Measurements from ENCODE around the gene GRIN2A.

The GRIN2A gene

DNA sequence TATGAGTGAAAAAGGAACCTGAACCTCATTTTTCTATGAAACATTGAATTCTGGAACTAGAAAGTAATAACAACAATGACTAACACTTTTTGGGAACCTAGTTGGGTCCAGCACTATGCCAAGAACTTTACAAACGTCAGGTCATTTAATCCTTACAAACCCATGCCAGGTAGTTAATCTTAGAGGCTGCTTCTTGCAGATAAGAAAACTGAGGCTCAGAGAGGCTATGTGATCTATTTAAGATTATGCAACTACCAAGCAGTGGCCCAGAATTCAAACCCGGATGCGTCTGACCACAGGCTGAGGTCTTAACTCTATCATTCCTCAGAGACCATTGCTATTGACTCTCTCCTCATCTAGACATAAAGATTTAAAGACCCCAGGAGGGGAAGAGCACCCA lies 358.7 kb downstream of the GRIN2A start:
- Histone ChIP-seq H3K36me3 (ENCODE audit: insufficient read depth, low read length) (no peaks in the 10 kb centered on the region), H3K27ac (ENCODE audit: low read depth, low read length) (no peak overlapping the region), H3K4me3 (ENCODE audit: low read depth in 1 of 2, low read length in 2 of 2) (no peak overlapping the region), H3K9ac (ENCODE audit: low read length) (no peak overlapping the region), H3K27me3 (ENCODE audit: control insufficient read depth in 1 of 2, insufficient read depth in 2 of 2, low read length in 2 of 2) (no peaks in the 10 kb centered on the region), H3K4me1 (ENCODE audit: insufficient read depth, low read length) (no peaks in the 10 kb centered on the region), H3K9me3 (ENCODE audit: low read length) (no peaks in the 10 kb centered on the region)

DNA sequence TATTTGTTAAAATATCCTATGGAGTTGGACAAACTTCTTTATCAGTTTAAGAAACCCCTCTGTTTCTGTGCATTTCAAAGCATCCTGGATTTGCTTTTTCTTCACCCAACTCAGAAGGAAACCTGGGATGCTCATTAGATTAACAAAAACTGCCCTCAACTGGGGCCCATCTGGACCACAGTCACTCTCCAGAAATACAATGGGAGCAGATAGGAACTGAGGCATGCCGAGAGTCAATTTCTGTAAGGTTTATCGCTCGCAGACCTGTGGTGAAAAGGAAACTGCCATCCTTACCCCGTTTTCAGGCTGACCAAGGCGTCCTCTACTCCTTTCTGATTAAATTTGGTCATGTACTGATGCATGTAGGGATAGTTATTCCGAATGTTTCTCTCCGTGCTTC lies 360.3 kb downstream of the GRIN2A start:
- Histone ChIP-seq H3K27ac (ENCODE audit: low read depth, low read length) (no peak overlapping the region), H3K36me3 (ENCODE audit: insufficient read depth, low read length) (no peaks in the 10 kb centered on the region), H3K27me3 (ENCODE audit: control insufficient read depth in 1 of 2, insufficient read depth in 2 of 2, low read length in 2 of 2) (no peaks in the 10 kb centered on the region), H3K9me3 (ENCODE audit: low read length) (no peaks in the 10 kb centered on the region), H3K9ac (ENCODE audit: low read length) (no peak overlapping the region), H3K4me1 (ENCODE audit: insufficient read depth, low read length) (no peaks in the 10 kb centered on the region), H3K4me3 (ENCODE audit: low read depth in 1 of 2, low read length in 2 of 2) (no peak overlapping the region)

GRCh38 chr16:9821331-9821730 lies 360.9 kb downstream of the GRIN2A start:
- no peaks in the 10 kb centered on the region for H3K36me3 ChIP-seq (ENCODE audit: insufficient read depth, low read length)
- H3K4me3 ChIP-seq (ENCODE audit: low read depth in 1 of 2, low read length in 2 of 2) = no peak overlapping the region
- H3K4me1 ChIP-seq (ENCODE audit: insufficient read depth, low read length) = no peaks in the 10 kb centered on the region
- no peaks in the 10 kb centered on the region for H3K9me3 ChIP-seq (ENCODE audit: low read length)
- no peak overlapping the region for H3K27ac ChIP-seq (ENCODE audit: low read depth, low read length)
- H3K27me3 ChIP-seq (ENCODE audit: control insufficient read depth in 1 of 2, insufficient read depth in 2 of 2, low read length in 2 of 2) = no peaks in the 10 kb centered on the region
- no peak overlapping the region for H3K9ac ChIP-seq (ENCODE audit: low read length)

- H3K4me3 ChIP-seq (ENCODE audit: low read depth in 1 of 2, low read length in 2 of 2) = no peak overlapping the region
- no peak overlapping the region for H3K27ac ChIP-seq (ENCODE audit: low read depth, low read length)
- H3K9me3 ChIP-seq (ENCODE audit: low read length) = no peaks in the 10 kb centered on the region
- H3K36me3 ChIP-seq (ENCODE audit: insufficient read depth, low read length) = no peaks in the 10 kb centered on the region
- no peaks in the 10 kb centered on the region for H3K4me1 ChIP-seq (ENCODE audit: insufficient read depth, low read length)
- H3K27me3 ChIP-seq (ENCODE audit: control insufficient read depth in 1 of 2, insufficient read depth in 2 of 2, low read length in 2 of 2) = no peaks in the 10 kb centered on the region
- no peak overlapping the region for H3K9ac ChIP-seq (ENCODE audit: low read length)
These were observed 361.6 kb downstream of the GRIN2A start for GRCh38 chr16:9820476-9821246.

- Histone ChIP-seq H3K9ac (ENCODE audit: low read length) (no peak overlapping the region), H3K9me3 (ENCODE audit: low read length) (no peaks in the 10 kb centered on the region), H3K27ac (ENCODE audit: low read depth, low read length) (no peak overlapping the region), H3K36me3 (ENCODE audit: insufficient read depth, low read length) (no peaks in the 10 kb centered on the region), H3K27me3 (ENCODE audit: control insufficient read depth in 1 of 2, insufficient read depth in 2 of 2, low read length in 2 of 2) (no peaks in the 10 kb centered on the region), H3K4me3 (ENCODE audit: low read depth in 1 of 2, low read length in 2 of 2) (no peak overlapping the region), H3K4me1 (ENCODE audit: insufficient read depth, low read length) (no peaks in the 10 kb centered on the region)
These were observed 363.5 kb downstream of the GRIN2A start for GRCh38 chr16:9818702-9819101.

DNA sequence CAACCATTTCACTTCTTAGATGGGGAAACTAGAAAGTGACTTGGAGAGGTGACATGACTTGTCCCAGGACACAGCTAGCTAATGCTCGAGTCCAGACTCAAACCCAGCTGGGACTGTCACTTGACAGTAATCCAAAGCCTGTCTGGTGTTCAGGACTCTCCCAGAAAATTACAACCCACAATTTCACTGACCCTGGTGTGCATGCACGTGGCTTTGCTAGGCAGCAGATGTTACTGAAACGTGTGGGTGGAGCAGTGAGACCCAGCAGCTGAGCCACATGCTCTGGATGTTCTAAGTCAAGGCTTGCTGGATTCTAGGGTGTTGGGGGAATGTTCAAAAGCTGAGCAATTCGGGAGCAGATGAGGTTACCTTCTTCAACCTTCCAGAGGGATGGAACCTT lies 364.6 kb downstream of the GRIN2A start:
- no peaks in the 10 kb centered on the region for H3K27me3 ChIP-seq (ENCODE audit: control insufficient read depth in 1 of 2, insufficient read depth in 2 of 2, low read length in 2 of 2)
- no peaks in the 10 kb centered on the region for H3K9me3 ChIP-seq (ENCODE audit: low read length)
- H3K27ac ChIP-seq (ENCODE audit: low read depth, low read length) = no peak overlapping the region
- H3K9ac ChIP-seq (ENCODE audit: low read length) = no peak overlapping the region
- H3K4me3 ChIP-seq (ENCODE audit: low read depth in 1 of 2, low read length in 2 of 2) = no peak overlapping the region
- H3K4me1 ChIP-seq (ENCODE audit: insufficient read depth, low read length) = no peaks in the 10 kb centered on the region
- no peaks in the 10 kb centered on the region for H3K36me3 ChIP-seq (ENCODE audit: insufficient read depth, low read length)

DNA sequence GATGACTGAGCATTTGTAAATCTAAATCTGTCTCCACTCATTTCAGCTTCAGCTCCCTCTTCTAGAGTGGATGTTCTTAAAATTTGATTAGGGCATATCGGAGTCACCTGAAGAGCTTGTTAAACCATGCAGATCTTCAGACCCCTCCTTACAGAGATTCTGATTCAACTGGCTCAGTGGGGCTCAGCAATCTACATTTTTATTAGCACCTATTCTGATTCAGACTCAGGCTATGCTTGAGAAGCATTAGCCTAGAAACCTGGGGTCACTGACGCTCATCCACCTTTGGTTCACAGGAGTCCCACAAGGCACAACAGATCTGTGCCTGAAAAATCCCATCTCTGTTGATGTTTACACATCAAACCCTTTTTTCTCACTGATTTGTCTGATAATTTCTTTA lies 365.6 kb downstream of the GRIN2A start:
- H3K9me3 ChIP-seq (ENCODE audit: low read length) = no peaks in the 10 kb centered on the region
- H3K27me3 ChIP-seq (ENCODE audit: control insufficient read depth in 1 of 2, insufficient read depth in 2 of 2, low read length in 2 of 2) = no peaks in the 10 kb centered on the region
- H3K9ac ChIP-seq (ENCODE audit: low read length) = no peak overlapping the region
- H3K27ac ChIP-seq (ENCODE audit: low read depth, low read length) = no peak overlapping the region
- no peak overlapping the region for H3K4me3 ChIP-seq (ENCODE audit: low read depth in 1 of 2, low read length in 2 of 2)
- H3K36me3 ChIP-seq (ENCODE audit: insufficient read depth, low read length) = no peaks in the 10 kb centered on the region
- no peaks in the 10 kb centered on the region for H3K4me1 ChIP-seq (ENCODE audit: insufficient read depth, low read length)

GRCh38 chr16:9813665-9814064 lies 368.6 kb downstream of the GRIN2A start:
- H3K27me3 ChIP-seq (ENCODE audit: control insufficient read depth in 1 of 2, insufficient read depth in 2 of 2, low read length in 2 of 2) = no peaks in the 10 kb centered on the region
- no peak overlapping the region for H3K27ac ChIP-seq (ENCODE audit: low read depth, low read length)
- H3K4me3 ChIP-seq (ENCODE audit: low read depth in 1 of 2, low read length in 2 of 2) = no peak overlapping the region
- peaks cover 4% of the 10 kb centered on the region for H3K9me3 ChIP-seq (ENCODE audit: low read length)
- H3K36me3 ChIP-seq (ENCODE audit: insufficient read depth, low read length) = no peaks in the 10 kb centered on the region
- H3K4me1 ChIP-seq (ENCODE audit: insufficient read depth, low read length) = no peaks in the 10 kb centered on the region
- H3K9ac ChIP-seq (ENCODE audit: low read length) = no peak overlapping the region

GRCh38 chr16:9808210-9808609 lies 374.0 kb downstream of the GRIN2A start:
- Histone ChIP-seq H3K27me3 (ENCODE audit: control insufficient read depth in 1 of 2, insufficient read depth in 2 of 2, low read length in 2 of 2) (no peaks in the 10 kb centered on the region), H3K4me1 (ENCODE audit: insufficient read depth, low read length) (no peaks in the 10 kb centered on the region), H3K27ac (ENCODE audit: low read depth, low read length) (no peak overlapping the region), H3K4me3 (ENCODE audit: low read depth in 1 of 2, low read length in 2 of 2) (no peak overlapping the region), H3K36me3 (ENCODE audit: insufficient read depth, low read length) (no peaks in the 10 kb centered on the region), H3K9me3 (ENCODE audit: low read length) (peaks cover 4% of the 10 kb centered on the region), H3K9ac (ENCODE audit: low read length) (no peak overlapping the region)

GRCh38 chr16:9807302-9807701 lies 374.9 kb downstream of the GRIN2A start:
- Histone ChIP-seq H3K36me3 (ENCODE audit: insufficient read depth, low read length) (no peaks in the 10 kb centered on the region), H3K27ac (ENCODE audit: low read depth, low read length) (no peak overlapping the region), H3K9me3 (ENCODE audit: low read length) (peaks cover 4% of the 10 kb centered on the region), H3K4me1 (ENCODE audit: insufficient read depth, low read length) (no peaks in the 10 kb centered on the region), H3K27me3 (ENCODE audit: control insufficient read depth in 1 of 2, insufficient read depth in 2 of 2, low read length in 2 of 2) (no peaks in the 10 kb centered on the region), H3K9ac (ENCODE audit: low read length) (no peak overlapping the region), H3K4me3 (ENCODE audit: low read depth in 1 of 2, low read length in 2 of 2) (no peak overlapping the region)

DNA sequence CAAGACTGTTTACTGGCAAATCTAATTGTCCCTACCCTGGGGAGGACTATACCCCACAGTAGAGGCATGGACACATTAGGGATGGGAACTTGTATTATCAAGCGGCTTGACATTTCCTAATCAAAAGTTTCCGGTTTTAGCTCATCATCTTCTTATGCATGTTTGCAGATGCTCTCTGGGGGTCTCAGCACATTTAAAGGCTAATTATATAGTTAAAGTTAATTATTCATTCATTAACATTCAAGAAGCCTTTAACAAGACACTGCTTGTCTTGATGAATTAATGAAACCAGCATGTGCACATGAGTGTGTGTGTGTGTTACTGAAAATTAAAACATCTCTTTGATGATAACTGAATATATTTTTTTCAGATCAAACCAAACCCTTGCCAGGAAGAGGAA lies 377.1 kb downstream of the GRIN2A start:
- no peak overlapping the region for H3K4me3 ChIP-seq (ENCODE audit: low read depth in 1 of 2, low read length in 2 of 2)
- no peak overlapping the region for H3K9ac ChIP-seq (ENCODE audit: low read length)
- no peaks in the 10 kb centered on the region for H3K36me3 ChIP-seq (ENCODE audit: insufficient read depth, low read length)
- no peaks in the 10 kb centered on the region for H3K27me3 ChIP-seq (ENCODE audit: control insufficient read depth in 1 of 2, insufficient read depth in 2 of 2, low read length in 2 of 2)
- no peaks in the 10 kb centered on the region for H3K4me1 ChIP-seq (ENCODE audit: insufficient read depth, low read length)
- H3K27ac ChIP-seq (ENCODE audit: low read depth, low read length) = no peak overlapping the region
- no peaks in the 10 kb centered on the region for H3K9me3 ChIP-seq (ENCODE audit: low read length)

DNA sequence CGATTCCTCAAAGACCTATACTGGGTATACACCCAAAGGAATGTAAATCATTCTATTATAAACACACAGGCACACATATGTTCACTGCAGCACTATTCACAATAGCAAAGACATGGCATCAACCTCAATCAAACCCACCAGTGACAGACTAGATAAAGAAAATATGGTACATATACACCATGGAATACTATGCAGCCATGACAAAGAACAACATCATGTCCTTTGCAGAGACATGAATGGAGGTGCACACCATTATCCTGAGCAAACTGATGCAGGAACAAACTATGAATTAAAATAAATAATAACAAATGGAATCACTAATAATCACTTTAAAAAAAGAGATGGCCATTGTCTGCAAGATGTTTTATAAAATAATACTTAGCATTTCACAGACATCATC lies 380.1 kb downstream of the GRIN2A start:
- Histone ChIP-seq H3K9ac (ENCODE audit: low read length) (no peak overlapping the region), H3K36me3 (ENCODE audit: insufficient read depth, low read length) (no peaks in the 10 kb centered on the region), H3K27ac (ENCODE audit: low read depth, low read length) (no peak overlapping the region), H3K4me1 (ENCODE audit: insufficient read depth, low read length) (peaks cover 12% of the 10 kb centered on the region), H3K27me3 (ENCODE audit: control insufficient read depth in 1 of 2, insufficient read depth in 2 of 2, low read length in 2 of 2) (no peaks in the 10 kb centered on the region), H3K4me3 (ENCODE audit: low read depth in 1 of 2, low read length in 2 of 2) (no peak overlapping the region), H3K9me3 (ENCODE audit: low read length) (no peaks in the 10 kb centered on the region)
